ENCODE results near the gene GOSR1.

The GOSR1 gene

DNA sequence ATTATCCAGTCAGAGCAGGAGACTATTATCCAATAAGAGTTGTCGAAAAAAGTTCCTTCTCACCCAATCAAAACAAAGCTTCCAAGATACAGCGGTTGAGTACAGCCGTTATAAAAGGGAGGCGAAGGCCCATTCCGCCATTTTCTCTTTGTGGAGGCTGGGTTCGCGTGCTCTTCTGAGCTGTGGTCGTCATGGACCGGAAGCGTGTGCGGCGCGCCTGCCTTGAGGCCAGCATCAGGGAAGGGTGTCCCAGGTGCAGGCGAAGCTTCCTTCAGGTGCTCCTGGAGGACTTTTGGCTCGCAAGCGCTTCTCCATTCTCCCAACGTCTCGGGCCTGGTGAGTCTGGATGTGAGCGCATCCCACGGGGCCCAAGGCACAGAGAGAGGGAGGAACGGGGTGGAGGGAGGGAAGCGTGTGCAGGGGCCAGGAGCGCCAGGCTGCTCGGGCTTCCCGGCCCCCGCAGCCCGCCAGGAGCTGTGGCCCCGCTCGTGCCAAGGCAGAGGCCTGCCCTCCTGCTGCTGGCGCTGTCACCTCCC lies 99.2 kb downstream of the GOSR1 start:
- DNase-seq (ENCODE audit: low spot score), result no peak

All from SW480 (cell line).